GM12891 (cell line): ENCODE measurements around the gene DYTN.
A peak's percentile ranks its signal among the peaks of the same experiment; 100 is the strongest.

Experiments
- DNase-seq: peaks from one replicate; pipeline ENCODE4 v3.0.0; 2011; ENCODE audit warnings: low spot score; ENCODE audit not compliant: insufficient read length
- FAIRE-seq: peaks from 2 replicates; lab custom pipeline; 2011; peaks lifted over from hg19 to GRCh38; lab: Jason Lieb, UNC
- PAX5 ChIP-seq: IDR thresholded peaks from 2 replicates; pipeline ENCODE4 v1.6.1; 2011; ENCODE audit warnings: low read length, moderate library complexity, mild to moderate bottlenecking; ENCODE audit not compliant: insufficient read depth, severe bottlenecking
- POLR2A ChIP-seq: IDR thresholded peaks from 2 replicates; pipeline ENCODE4 v1.6.1; 2011; ENCODE audit warnings: low read depth, low read length, control low read depth
- POLR2AphosphoS5 ChIP-seq: IDR thresholded peaks from 2 replicates; pipeline ENCODE4 v1.6.1; 2011; ENCODE audit warnings: low read depth, low read length, control low read depth
- POU2F2 ChIP-seq: IDR thresholded peaks from 2 replicates; pipeline ENCODE4 v1.6.1; 2011; ENCODE audit warnings: low read depth, mild to moderate bottlenecking, control low read depth, low read length, moderate library complexity
- SPI1 ChIP-seq: IDR thresholded peaks from 2 replicates; pipeline ENCODE4 v1.6.1; 2011; ENCODE audit warnings: low read depth, low read length, control low read depth
- TAF1 ChIP-seq: IDR thresholded peaks from 2 replicates; pipeline ENCODE4 v1.6.1; 2011; ENCODE audit warnings: low read depth, low read length, control low read depth

The DYTN gene

GRCh38 chr2:206670531-206671319 is 47.5 kb downstream of the DYTN start:
- DNase-seq, result no peak
- TF ChIP-seq PAX5 (no peak), TAF1 (no peak), POLR2A (no peak), POLR2AphosphoS5 (no peak), SPI1 (no peak), POU2F2 (no peak)
- no peak for FAIRE-seq

DNA sequence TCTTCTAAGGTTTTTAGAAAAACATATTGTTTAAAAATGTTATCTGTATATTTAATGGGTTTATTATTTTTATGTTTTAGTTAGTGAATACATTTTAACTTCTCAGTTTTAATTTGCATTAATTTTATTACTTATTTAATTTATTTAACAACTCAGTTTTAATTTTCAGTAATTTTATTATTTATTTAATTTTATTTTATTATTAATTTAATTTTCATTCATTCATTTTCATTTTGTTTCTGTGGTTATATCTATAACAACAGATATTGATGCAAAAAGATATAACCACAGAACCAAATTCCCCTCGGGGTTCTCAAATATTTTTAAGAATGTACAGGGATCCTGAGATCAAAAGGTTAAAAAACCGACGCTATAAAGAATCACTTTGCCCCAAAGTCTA is 52.9 kb downstream of the DYTN start:
- TF ChIP-seq TAF1, result no peak
- no peak for TF ChIP-seq SPI1
- TF ChIP-seq POLR2A, result no peak
- no peak for TF ChIP-seq PAX5
- no peak for TF ChIP-seq POLR2AphosphoS5
- no peak for TF ChIP-seq POU2F2
- DNase-seq (no peak), FAIRE-seq (no peak)

GRCh38 chr2:206657087-206657486 is 61.1 kb downstream of the DYTN start:
- TF ChIP-seq PAX5 (no peak), SPI1 (no peak), TAF1 (no peak), POLR2AphosphoS5 (no peak), POU2F2 (no peak), POLR2A (no peak)
- DNase-seq (no peak), FAIRE-seq (no peak)

- TF ChIP-seq POU2F2 (no peak), SPI1 (no peak), POLR2A (no peak), POLR2AphosphoS5 (no peak), PAX5 (no peak), TAF1 (no peak)
- DNase-seq (no peak), FAIRE-seq (no peak)
These were observed 70.2 kb downstream of the DYTN start for GRCh38 chr2:206647985-206648384.

DNA sequence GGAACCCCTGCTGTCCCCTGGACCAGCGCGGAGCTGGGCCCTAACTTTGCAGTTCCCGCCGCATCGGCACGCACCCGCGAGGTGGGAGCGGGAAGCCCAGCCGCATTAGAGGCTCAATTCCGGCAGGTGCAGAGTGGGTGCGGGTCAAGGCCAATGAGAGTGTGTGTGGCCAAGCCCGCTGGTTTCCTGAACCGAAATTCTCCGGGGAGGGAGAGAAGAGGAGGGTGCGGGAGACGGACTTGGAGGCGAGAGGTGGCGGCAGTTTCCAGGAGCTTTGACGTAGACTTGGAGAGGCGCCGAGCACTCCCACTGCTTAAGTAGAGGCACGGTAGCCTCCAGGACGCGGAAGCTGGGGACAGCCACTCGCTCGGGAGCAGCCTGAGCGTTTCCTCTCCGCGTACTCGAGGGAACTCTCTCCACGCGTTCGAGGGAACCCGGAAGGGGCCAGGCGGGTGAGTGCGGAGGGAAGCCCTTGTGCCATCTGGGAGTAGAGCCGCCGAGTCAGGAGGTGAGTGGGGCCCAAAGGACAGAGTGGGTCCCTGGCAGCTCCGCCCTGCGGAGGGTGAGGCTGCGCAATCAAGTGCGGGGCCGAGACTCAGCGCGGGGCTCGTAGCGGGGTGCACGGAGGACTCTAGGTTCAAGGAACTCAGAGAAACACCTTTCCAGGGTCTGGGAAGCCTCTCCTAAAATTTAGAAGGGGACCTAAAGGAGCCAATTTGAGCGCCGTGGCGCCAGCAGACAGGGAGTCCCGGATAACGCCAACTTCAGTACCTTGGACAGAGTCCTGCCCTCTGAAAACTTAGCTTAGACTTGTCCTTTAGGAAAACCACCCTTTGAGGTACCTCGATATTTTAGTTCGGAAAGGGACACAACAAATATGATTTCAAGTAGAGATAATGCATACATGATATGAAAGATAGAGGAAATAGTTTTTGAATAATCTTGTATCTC is 75.8 kb downstream of the DYTN start, which contains the start of gene FAM237A:
Gene FAM237A (plus strand): TSS at position 413 of the 951 bp plus-strand sequence. CDS start 1,750 bp downstream, outside the sequence.
- TF ChIP-seq POLR2A, result no peak
- TF ChIP-seq TAF1, result no peak
- no peak for TF ChIP-seq POLR2AphosphoS5
- no peak for TF ChIP-seq PAX5
- TF ChIP-seq SPI1, result no peak
- TF ChIP-seq POU2F2, result no peak
- FAIRE-seq (no peak), DNase-seq (peak; percentile 13)

GRCh38 chr2:206641226-206641625 is 77.0 kb downstream of the DYTN start:
- DNase-seq, result no peak
- FAIRE-seq, result no peak
- TF ChIP-seq TAF1 (no peak), PAX5 (no peak), POU2F2 (no peak)

- DNase-seq (no peak), FAIRE-seq (no peak)
- TF ChIP-seq POLR2AphosphoS5 (no peak), SPI1 (no peak), PAX5 (no peak), POU2F2 (no peak), TAF1 (no peak), POLR2A (no peak)
These were observed 78.6 kb downstream of the DYTN start for GRCh38 chr2:206639636-206640035.

- no peak for DNase-seq
- TF ChIP-seq POLR2AphosphoS5, result no peak
- TF ChIP-seq TAF1, result no peak
- no peak for TF ChIP-seq POLR2A
- no peak for TF ChIP-seq POU2F2
- TF ChIP-seq PAX5, result no peak
- FAIRE-seq, result no peak
These were observed 83.2 kb downstream of the DYTN start for GRCh38 chr2:206635015-206635414.

DNA sequence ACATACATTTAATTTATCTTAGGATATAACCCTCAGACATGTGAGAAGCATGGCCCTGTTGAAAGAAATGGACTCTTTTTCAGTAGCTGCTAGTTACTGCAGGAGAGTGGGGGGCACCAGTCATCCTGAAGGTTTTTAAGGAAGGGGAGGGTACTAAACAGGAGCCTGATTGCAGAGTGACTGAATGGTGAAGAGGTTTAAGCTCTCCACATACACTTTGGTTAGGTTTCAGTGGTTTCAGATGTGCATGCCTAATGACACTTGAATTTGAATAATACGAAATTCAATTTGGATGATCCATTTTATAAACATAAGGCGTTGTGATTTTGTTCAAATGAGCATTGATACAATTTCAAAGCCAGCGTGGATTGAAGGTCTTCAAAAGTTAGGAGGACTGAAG is 86.9 kb downstream of the DYTN start:
- no peak for FAIRE-seq
- no peak for DNase-seq
- no peak for TF ChIP-seq POLR2A
- TF ChIP-seq POLR2AphosphoS5, result no peak
- no peak for TF ChIP-seq SPI1
- TF ChIP-seq PAX5, result no peak
